ENCODE measurements around the gene PKNOX2. TPM values are rescaled to one million over a fixed set of nuclear protein-coding genes. Genes with fewer than 3 reads are reported as not detected.

Gene PKNOX2
- total RNA-seq, 3 donors from 2014 or later (not counting 1 experiment from before 2014, with no cell fraction given) = not detected

DNA sequence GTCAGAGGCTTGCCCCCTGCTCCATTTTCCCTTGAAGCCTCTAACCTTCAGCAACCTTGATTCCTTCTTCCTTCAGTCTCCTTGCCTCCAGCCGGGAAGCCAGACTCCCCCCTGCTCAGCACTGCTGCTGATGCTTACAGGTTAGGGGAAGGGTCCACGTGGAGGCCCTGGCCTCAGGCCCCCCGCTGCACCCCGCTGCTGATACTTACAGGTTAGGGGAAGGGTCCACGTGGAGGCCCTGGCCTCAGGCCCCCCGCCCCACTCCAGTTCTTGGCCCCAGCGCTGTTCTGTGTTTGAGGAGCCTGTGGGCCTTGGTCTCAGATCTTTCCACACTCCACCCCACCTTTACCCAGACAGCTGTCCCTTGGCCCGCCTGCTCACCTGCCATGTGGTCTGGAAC, 25.6 kb upstream of the PKNOX2 start:
- TF ChIP-seq, protein P1, sequence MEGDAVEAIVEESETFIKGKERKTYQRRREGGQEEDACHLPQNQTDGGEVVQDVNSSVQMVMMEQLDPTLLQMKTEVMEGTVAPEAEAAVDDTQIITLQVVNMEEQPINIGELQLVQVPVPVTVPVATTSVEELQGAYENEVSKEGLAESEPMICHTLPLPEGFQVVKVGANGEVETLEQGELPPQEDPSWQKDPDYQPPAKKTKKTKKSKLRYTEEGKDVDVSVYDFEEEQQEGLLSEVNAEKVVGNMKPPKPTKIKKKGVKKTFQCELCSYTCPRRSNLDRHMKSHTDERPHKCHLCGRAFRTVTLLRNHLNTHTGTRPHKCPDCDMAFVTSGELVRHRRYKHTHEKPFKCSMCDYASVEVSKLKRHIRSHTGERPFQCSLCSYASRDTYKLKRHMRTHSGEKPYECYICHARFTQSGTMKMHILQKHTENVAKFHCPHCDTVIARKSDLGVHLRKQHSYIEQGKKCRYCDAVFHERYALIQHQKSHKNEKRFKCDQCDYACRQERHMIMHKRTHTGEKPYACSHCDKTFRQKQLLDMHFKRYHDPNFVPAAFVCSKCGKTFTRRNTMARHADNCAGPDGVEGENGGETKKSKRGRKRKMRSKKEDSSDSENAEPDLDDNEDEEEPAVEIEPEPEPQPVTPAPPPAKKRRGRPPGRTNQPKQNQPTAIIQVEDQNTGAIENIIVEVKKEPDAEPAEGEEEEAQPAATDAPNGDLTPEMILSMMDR (IDR thresholded peaks at IDR 0.05) = no peak
- Mint-ChIP-seq H3K27me3 (ENCODE audit: low read depth in 2 of 2) (peaks cover 32 to 54% of the 10 kb centered on the region in 2 donors), H3K36me3 (no peaks in the 10 kb centered on the region), H3K27ac (no peak overlapping the region), H3K4me3 (no peak overlapping the region), H3K4me1 (peaks cover 6% of the 10 kb centered on the region in 2 donors), H3K9me3 (no peaks in the 10 kb centered on the region)
- no peak overlapping the region for H3K27ac ChIP-seq (ENCODE audit: low read length)
- no peak overlapping the region for H3K4me3 ChIP-seq (ENCODE audit: low read length)
- WGBS (ENCODE audit: insufficient coverage) = 82% methylated on average over 8 of the region's 8 CpGs
- peaks cover 4% of the 10 kb centered on the region for H3K27me3 ChIP-seq (ENCODE audit: control insufficient read depth, insufficient read depth, low read length)
- no peaks in the 10 kb centered on the region for H3K36me3 ChIP-seq (ENCODE audit: control insufficient read depth, insufficient read depth, low read length)
- DNase-seq = no peak
- peaks cover 4% of the 10 kb centered on the region for H3K4me1 ChIP-seq (ENCODE audit: control insufficient read depth, insufficient read depth, low read length)
- intact Hi-C loops (cut with micrococcal nuclease) = no loop called here
- no peak for ATAC-seq
- no peaks in the 10 kb centered on the region for H3K9me3 ChIP-seq (ENCODE audit: control insufficient read depth, insufficient read depth, low read length)

DNA sequence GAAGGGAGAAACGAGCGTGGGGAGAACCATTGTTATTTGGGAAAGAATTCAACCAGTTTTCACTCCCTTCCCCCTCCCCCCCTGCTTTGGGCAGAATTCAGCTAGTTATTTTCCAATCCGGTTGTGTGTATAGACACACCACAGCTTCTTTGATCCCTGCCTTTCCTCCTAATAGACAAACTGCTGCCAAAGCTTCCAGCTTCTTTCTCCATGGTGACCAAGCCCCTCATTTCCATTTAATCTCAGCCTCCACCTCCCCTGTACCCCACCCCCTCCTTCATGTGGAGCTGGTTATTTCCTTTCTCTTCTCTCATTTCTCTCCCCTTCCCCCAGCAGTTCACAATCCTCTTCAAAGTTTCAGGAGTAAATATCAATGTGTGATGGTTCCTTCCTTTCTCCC, 24.8 kb upstream of the PKNOX2 start:
- 81% methylated on average over 2 of the region's 3 CpGs for WGBS (ENCODE audit: insufficient coverage)
- Mint-ChIP-seq H3K27ac (no peak overlapping the region), H3K4me3 (no peak overlapping the region), H3K36me3 (no peaks in the 10 kb centered on the region), H3K9me3 (no peaks in the 10 kb centered on the region), H3K27me3 (ENCODE audit: low read depth in 2 of 2) (peaks cover 29 to 54% of the 10 kb centered on the region in 2 donors), H3K4me1 (peaks cover 6% of the 10 kb centered on the region in 2 donors)
- Histone ChIP-seq H3K27ac (ENCODE audit: low read length) (no peak overlapping the region), H3K27me3 (ENCODE audit: control insufficient read depth, insufficient read depth, low read length) (peaks cover 5% of the 10 kb centered on the region), H3K4me3 (ENCODE audit: low read length) (no peak overlapping the region), H3K4me1 (ENCODE audit: control insufficient read depth, insufficient read depth, low read length) (peaks cover 4% of the 10 kb centered on the region), H3K36me3 (ENCODE audit: control insufficient read depth, insufficient read depth, low read length) (no peaks in the 10 kb centered on the region), H3K9me3 (ENCODE audit: control insufficient read depth, insufficient read depth, low read length) (no peaks in the 10 kb centered on the region)
- DNase-seq (no peak), ATAC-seq (no peak)
- TF ChIP-seq, protein P1 (IDR thresholded peaks at IDR 0.05) = no peak
- intact Hi-C loops (cut with micrococcal nuclease) = no loop called here

DNA sequence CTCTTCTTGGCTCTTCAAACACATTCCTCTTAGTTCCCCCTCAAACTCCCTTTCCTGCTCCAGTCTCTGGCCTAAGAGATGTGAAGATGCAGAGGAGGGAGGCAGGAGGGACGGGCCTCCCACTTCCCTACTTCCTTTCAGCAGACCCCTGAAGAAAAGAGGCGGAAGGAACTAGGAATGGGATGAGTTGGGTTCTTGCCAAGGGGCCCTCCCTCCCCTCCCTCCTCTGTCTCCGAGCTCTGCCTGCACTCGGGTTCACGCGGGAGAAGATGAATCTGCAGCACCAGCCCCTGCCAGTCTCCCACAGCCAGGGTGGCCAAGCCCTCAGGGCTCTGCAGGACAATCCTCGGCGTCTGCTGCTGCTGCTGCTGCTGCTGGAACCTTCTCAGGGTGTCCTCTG, 24.3 kb upstream of the PKNOX2 start:
- TF ChIP-seq, protein P1 (IDR thresholded peaks at IDR 0.05) = no peak
- Mint-ChIP-seq H3K4me3 (no peak overlapping the region), H3K27me3 (ENCODE audit: low read depth in 2 of 2) (peaks cover 26 to 51% of the 10 kb centered on the region in 2 donors), H3K9me3 (no peaks in the 10 kb centered on the region), H3K4me1 (peaks cover 6% of the 10 kb centered on the region in 2 donors), H3K27ac (no peak overlapping the region), H3K36me3 (no peaks in the 10 kb centered on the region)
- Histone ChIP-seq H3K9me3 (ENCODE audit: control insufficient read depth, insufficient read depth, low read length) (no peaks in the 10 kb centered on the region), H3K36me3 (ENCODE audit: control insufficient read depth, insufficient read depth, low read length) (no peaks in the 10 kb centered on the region), H3K27me3 (ENCODE audit: control insufficient read depth, insufficient read depth, low read length) (peaks cover 5% of the 10 kb centered on the region), H3K4me1 (ENCODE audit: control insufficient read depth, insufficient read depth, low read length) (peaks cover 4% of the 10 kb centered on the region), H3K27ac (ENCODE audit: low read length) (no peak overlapping the region), H3K4me3 (ENCODE audit: low read length) (no peak overlapping the region)
- DNase-seq (no peak), ATAC-seq (no peak)
- intact Hi-C loops (cut with micrococcal nuclease) = no loop called here
- 60% methylated on average over 7 of the region's 8 CpGs for WGBS (ENCODE audit: insufficient coverage)

DNA sequence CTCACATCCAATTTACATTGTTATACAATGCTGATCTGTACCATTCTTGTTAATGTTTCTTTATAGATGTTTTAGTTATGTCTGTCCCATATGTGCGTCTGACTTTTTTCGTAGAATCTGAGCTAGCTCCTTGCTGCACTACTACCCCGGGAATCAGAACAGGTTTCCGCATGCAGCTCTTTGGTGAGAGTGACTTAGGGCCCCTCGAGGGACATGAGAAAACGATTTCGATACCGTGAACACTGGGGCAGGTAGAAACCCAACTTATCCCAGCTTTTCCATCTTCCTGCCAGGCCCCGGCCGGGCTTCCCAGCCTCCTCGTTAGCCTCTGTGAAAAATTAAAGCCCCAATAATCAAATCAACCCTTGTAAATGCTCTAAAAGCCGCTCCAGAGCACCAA, 23.4 kb upstream of the PKNOX2 start:
- no peak for DNase-seq
- no peak overlapping the region for H3K27ac Mint-ChIP-seq
- TF ChIP-seq, protein P1 (IDR thresholded peaks at IDR 0.05) = no peak
- peaks cover 4% of the 10 kb centered on the region for H3K4me1 ChIP-seq (ENCODE audit: control insufficient read depth, insufficient read depth, low read length)
- H3K4me3 Mint-ChIP-seq = no peak overlapping the region
- H3K36me3 Mint-ChIP-seq = no peaks in the 10 kb centered on the region
- peaks cover 26 to 42% of the 10 kb centered on the region in 2 donors for H3K27me3 Mint-ChIP-seq (ENCODE audit: low read depth in 2 of 2)
- no peak overlapping the region for H3K27ac ChIP-seq (ENCODE audit: low read length)
- H3K4me3 ChIP-seq (ENCODE audit: low read length) = no peak overlapping the region
- no peak for ATAC-seq
- H3K4me1 Mint-ChIP-seq = peaks cover 6% of the 10 kb centered on the region in 2 donors
- H3K27me3 ChIP-seq (ENCODE audit: control insufficient read depth, insufficient read depth, low read length) = peaks cover 5% of the 10 kb centered on the region
- no peaks in the 10 kb centered on the region for H3K9me3 Mint-ChIP-seq
- no peaks in the 10 kb centered on the region for H3K9me3 ChIP-seq (ENCODE audit: control insufficient read depth, insufficient read depth, low read length)
- intact Hi-C loops (cut with micrococcal nuclease) = loop anchor here (1.0 kb wide), 2 partner anchors 50 to 179 kb away; no protein-coding TSS in a partner anchor
- 74% methylated on average over 12 of the region's 12 CpGs for WGBS (ENCODE audit: insufficient coverage)
- H3K36me3 ChIP-seq (ENCODE audit: control insufficient read depth, insufficient read depth, low read length) = no peaks in the 10 kb centered on the region

Measured in natural killer cell (primary cell).